ENCODE results near the gene SCAP.
"Not testable (repeated sequence)": the region's sequence is repeated elsewhere in the genome, so short reads cannot be mapped to it uniquely, and the experiment has no call there.

The SCAP gene

DNA sequence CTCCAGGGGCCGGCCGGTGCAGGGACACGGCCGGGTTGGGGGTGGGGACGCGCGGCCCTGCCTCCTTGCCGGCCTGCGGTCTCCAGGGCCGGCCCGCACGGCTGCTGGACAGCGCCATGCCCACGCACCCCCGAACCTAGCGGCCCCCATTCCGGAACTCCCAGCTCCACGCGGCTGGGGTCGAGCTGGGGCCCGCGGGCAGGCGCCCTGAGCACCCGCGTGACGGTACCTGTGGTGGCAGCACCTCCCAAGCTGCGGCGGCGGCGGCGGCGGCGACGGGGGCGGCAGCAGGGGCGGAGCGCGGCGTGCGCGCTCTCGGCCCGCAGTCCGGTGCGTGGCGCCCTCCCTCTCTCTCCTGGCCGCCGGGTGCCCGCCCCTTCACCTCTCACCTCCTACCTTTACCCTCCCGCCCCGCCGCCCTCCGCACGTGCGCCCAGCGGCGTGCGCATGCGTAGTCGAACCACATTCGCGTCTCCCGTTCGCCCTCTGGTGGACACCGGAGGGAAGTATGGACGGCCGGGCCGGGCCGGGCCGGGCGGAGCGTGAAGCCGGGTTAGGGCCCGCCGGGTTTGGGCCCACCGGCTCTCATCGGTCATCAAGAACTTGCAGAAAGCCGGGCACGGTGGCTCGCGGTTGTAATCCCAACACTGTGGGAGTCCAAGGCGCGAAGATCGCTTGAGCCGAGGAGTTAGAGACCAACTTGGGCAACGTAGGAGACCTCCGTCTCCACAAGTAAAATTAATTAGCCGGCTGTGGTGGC is at the start of gene SCAP:
Gene SCAP, minus strand, starts transcription at position 372 of the 760 bp plus-strand sequence. CDS start 32,948 bp downstream, outside the sequence.
- peak; percentile 92 for DNase-seq (ENCODE audit: low spot score)

DNA sequence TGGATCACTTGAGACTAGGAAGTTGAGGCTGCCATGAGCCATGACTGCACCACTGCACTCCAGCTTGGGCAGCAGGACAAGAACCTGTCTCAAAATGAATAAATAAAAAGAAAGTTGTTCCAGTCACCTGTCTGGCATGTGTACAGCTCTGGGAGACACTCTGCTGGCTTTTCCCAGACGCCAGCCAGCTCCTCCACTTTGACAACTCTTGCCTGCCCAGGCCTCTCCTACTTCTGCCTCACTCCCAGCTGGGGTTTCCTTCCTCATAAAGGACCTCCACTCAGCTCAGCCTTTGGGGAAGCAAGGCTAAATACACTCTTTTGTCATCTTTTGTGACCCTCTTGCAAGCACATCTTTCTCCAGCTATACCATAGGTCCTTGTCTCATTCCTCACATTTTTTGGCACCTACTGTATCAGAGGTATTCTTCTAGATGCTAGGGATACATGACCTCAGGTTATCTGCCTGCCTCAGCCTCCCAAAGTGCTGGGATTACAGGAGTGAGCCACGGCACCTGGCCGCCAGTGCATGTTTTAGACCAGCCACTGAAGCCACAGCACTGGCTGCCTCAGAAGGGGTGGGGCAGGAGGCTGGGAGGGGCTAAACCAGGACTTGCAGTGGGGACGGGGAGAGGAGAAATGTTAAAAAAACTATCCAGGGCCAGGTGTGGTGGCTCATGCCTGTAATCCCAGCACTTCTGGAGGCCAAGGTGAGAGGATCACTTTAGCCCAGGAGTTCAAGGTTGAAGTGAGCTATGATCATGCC is 47.8 kb upstream of the SCAP start:
- DNase-seq (ENCODE audit: low spot score): no peak

DNA sequence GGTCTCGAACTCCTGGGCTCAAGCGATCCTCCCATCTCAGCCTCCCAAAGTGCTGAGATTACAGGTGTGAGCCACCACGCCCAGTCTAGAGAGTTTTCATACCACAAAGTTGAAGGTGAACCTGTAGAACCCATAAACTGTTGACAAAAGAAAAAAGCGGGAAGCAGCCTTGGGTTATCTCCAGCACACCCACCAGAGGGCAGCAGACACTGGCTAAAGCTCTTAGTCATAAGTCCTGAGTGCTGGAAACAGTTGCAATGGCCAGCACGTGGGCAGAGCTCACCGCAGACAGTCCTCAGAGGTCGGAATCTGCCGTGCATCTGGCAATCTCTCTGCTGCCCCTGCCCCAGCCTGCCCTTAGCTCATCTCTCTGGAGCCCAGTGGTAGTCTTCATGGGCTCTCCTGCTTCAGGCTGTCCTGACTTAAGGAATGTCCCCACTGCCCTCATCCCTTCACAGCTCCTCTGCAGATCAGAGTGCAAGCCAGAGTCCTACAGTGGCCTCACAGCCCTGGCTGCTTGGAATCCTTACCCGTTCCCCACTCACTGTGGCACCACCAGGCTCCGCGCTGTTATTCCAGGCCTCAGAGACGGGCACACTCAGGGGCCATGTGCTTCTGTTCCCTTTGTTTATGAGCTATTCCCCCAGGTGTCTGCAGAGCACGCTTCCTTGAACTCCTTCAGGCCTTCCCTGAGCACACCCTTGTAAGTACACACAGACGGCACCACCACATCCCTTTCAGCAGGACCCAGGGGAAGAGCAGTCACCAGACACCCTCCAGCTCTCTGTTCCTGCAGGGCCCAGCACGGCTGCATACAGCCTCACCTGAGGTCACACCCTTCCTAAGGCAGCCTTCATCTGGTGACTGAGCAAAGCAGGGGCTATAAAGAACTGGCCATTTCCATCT is 46.6 kb upstream of the SCAP start:
- DNase-seq (ENCODE audit: low spot score): peak; percentile 76

DNA sequence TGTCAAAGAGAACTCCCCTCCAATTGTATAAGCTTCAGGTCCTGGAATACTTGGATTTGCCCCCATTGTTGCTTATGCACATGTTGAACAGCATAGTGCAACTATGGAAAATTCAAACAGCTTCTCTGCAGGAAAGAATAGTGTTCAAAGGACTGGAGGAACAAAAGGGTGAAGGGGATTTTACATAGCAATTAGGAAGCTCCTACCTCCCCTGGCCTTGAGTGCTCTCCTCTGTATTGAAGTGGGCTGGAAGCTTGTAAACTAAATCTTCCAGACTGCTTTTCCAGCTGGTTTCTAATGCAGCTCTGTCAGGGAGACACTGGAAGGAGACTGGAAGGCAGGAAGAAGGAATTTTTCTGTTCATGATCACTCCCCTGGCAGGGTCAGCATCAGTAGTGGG is 45.0 kb upstream of the SCAP start:
- no peak for DNase-seq (ENCODE audit: low spot score)

DNA sequence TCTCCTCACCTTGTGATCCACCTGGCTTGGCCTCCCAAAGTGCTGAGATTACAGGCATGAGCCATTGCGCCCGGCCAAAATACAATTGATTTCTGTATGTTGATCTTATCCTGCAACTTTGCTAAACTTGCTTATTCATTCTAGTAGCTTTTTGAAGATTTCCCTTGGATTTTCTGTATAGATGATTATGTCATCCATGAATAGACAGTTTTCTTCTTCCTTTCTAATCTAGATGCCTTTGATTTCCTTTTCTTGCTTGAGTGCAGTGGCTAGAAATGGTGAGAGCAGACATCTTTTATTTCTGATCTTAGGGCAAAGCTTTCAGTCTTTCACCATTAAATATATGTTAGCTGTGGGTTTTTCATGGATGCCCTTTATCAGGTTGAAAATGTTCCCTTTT is 42.2 kb upstream of the SCAP start:
- DNase-seq (ENCODE audit: low spot score): no peak

DNA sequence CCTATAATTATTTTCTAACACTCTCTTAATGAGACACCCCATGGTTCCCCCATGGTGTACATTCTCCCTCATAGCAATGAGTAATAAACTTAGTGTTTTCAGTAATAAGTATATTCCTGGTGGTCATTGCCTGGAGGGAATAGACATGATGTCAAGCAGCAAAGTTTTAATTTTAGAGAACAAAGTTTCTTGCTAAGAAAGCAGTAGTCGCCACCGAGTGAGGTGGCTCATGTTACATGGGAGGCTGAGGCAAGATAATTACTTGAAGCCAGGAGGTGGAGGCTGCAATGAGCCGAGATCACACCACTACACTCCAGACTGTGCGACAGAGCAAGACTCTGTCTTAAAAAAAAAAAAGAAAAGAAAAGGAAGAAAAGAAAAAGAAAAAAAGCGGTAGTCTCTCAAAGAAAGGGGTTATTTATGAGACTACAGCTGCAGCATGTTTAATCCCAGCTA is 40.2 kb upstream of the SCAP start:
- no peak for DNase-seq (ENCODE audit: low spot score)

DNA sequence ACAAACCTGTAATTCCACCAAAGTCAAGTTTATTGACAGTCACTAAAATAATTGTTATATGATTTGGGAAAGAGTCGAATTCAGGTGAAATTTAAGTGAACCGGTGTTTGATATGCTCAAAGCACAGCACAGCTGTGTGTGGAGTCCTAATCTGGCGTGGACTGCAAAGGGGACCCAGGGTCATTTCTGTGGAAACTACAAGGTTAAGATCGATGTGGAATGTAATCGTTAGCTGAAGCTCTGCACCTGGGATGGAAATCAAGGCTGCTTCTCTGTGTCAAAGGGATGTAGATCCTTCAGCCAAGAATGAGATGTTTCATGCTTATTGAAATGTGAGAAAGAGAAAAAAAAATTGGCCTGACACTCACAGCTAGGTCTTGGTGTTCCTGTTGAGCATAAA is 39.4 kb upstream of the SCAP start:
- no peak for DNase-seq (ENCODE audit: low spot score)

DNA sequence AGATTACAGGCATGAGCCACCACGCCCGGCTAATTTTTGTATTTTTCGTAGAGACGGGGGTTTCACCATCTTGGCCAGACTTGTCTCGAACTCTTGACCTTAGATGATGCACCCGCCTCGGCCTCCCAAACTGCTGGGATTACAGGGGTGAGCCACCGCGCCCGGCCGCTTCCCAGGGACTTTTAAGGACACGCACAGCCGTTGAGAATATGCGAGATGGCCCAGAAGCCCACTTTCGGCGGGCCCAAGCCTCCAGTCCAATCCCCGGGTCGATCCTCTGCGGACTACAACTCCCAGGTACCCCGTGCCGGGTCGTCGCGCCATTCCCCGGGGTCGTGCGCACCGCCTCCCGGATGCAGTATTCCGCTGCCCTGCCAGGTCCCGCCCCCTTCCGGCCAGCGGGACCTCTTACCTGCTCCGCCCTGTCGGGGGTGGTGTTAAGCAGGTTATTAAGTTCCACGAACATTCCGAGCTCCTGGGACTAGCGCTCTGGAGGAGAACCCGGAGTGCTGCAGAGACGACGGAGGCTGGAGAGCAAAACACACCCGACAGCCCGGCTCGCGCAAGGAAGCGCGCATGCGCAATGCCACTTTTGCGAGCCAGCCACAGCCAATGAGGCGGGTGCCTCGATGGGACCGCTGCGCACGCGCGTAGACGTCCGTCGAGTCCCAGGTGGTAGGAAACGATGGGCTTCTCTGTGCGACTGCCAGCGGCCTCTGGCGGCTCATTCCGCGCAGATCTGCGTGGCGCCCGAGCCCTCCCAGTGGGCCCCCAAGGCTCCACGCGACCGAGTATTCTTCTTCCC is 37.6 kb upstream of the SCAP start, which contains the start of gene ELP6:
Gene ELP6, minus strand, starts transcription at position 588 of the 805 bp plus-strand sequence. Its CDS starts 122 bp downstream, at position 466.
- peak; percentile 86 for DNase-seq (ENCODE audit: low spot score)

DNA sequence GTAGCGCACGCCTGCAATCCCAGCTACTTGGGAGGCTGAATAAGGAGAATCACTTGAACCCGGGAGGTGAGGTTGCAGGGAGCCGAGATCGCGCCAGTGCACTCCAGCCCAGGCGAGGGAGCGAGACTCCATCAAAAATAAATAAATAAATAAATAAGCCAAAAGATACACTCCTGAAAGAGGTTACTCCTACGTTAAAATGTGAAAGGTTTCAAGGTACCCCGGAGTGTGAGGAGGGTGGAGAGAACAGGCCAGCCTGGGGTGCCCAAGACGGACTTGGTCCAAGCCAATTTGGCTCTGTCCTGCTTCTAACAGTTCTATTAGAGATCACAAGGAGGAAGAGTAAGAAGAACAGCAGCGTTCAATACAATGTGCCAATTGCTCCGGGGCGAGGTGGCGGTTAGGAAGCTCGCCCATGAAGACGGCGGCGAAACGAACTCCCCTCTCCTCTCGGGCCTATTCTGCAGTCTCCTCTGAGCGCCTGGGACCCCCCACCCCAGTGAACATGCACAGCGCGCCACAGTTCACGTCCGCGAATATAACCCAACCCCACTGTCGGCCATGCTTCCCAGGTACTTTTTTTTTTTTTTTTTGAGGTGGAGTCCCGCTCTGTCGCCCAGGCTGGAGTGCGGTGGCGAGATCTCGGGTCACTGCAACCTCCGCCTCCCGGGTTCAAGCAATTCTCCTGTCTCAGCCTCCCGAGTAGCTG is 36.8 kb upstream of the SCAP start:
- DNase-seq (ENCODE audit: low spot score): peak; percentile 12

DNA sequence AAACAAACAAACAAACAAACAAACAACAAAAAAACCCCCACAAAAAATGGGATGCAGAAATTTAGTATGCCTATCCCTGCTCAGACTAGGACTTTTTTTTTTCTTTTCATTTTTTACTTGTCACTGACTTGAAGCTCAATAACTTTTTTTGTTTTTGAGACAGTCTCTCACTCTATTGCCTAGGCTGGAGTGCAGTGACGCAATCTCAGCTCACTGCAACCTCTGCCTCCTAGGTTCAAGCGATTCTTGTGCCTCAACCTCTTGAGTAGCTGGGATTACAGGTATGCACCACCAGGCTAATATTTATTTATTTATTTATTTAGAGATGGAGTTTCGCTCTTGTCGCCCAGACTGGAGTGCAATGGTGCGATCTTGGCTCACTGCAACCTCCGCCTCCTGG is 29.5 kb upstream of the SCAP start:
- DNase-seq (ENCODE audit: low spot score): not testable (repeated sequence)

DNA sequence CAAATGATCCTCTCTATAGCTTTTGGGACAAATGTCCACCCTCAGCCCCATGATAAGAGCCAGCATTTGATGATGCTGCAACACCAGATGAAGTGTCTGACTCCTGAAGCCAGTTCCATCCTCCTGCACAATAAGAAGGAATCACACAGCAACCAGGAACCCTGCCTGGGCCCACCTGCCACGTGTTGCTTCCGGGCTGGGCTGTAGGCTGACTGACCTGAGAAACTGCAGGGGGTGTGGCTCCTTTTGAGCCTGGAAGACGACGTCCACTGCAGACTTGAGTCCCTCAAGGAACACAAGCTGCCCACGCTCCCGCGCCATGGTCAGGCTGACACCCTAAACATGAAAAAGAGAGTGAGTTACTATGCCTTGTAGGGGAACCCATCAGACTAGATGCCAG is 28.4 kb upstream of the SCAP start:
- DNase-seq (ENCODE audit: low spot score): no peak

DNA sequence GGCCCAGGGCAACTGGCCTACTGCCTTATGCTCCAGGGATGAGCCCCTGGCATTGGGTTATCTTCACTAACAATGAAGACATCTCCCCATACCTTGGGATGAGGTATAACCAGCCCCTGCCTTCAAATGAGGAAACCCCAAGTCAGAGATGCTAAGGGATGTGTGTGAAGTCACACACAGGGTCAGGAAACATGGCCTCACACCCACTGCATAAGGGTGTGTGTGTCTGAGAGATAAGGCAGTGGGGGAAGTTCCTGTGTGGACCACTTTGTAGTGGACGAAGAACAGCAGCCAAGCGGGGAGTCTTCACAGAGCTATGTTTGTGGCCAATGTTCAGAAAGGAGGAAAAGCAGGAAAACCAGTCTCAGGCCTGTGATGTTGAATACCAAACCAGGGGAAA is 27.3 kb upstream of the SCAP start:
- no peak for DNase-seq (ENCODE audit: low spot score)

DNA sequence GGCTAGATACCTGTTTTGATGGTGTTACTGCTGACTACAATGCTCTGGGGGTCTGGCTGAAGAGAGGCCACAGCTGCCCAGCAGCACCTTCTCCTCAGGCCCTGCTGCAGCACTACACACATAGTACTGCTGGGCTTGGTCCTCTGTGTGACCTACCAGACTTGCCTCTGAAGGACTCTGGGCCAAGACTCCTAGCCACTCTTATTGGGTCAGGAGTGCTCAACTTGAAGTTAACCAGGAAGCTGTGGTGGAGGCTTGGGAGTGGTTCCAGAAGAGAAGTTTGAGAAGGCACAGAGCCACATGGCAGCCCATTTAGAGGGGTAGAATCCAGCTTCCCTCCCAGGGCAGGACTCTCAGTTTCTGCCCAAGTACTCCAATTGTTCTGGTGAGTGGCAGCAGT is 21.2 kb upstream of the SCAP start:
- no peak for DNase-seq (ENCODE audit: low spot score)

DNA sequence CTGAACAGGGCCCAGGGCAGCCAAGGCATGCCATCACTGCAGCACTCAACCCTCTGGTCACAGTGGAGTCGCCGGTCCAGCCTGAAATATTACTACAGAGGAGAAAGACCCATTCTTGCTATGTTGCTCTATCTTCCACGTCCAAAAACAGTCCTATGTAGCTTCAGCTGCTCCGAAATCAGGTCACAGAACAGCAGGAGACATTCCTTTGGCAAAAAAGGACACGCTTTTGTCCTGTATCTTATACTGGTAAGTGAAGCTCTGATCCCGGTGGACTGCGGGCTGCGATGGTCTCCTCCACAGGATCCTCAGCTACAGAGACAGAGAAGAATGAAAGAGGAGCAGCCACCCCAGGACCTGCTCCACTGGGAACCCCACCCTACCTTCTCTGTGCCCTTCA is 20.1 kb upstream of the SCAP start:
- no peak for DNase-seq (ENCODE audit: low spot score)

DNA sequence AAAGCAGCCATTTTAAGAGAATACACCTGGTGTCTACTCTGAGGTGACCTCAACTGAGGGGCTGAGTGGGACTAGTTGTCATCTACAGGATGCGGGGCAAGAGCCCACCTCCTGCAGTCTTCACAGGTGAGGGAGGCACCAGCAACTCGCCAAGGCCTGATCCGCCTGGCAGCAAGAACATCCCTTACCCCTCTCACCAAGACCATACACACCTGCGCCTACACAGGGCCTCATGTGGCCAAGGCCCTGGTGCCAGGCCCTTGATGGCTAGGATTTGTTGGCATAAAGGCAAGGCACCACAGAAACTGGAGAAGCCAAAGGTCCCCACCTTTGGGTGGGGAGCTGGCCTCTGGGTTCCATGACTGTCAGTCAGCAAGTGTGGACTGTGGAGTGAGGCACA is 19.4 kb upstream of the SCAP start:
- no peak for DNase-seq (ENCODE audit: low spot score)

DNA sequence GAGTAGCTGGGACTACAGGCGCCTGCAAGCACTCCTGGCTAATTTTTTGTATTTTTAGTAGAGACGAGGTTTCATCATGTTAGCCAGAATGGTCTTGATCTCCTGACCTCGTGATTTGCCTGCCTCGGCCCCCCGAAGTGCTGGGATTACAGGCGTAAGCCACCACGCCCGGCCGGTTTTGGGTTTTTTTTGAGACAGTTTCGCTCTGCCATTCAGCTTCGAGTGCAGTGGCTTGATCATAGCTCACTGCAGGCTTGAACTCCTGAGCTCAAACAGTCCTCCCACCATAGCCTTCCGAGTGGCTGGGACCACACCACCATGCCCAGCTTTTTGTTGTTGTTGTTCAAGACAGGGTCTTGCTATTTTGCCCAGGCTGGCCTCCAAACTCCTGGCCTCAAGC is 16.0 kb upstream of the SCAP start:
- DNase-seq (ENCODE audit: low spot score): no peak

DNA sequence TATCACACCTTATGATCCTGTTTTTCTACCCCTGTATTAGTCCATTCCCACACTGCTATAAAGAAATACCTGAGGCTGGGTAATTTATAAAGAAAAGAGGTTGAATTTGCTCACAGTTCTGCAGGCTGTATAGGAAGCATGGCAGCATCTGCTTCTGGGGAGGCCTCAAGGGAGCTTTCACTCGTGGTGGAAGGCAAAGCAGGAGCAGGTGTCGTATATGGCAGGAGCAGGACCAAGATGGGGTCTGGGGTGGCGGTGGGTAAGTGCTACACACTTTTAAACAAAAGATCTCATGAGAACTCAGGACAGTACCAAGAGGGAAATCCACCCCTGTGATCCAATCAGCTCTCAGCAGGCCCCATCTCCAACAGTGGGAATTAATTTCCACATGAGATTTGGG is 15.4 kb upstream of the SCAP start:
- no peak for DNase-seq (ENCODE audit: low spot score)

DNA sequence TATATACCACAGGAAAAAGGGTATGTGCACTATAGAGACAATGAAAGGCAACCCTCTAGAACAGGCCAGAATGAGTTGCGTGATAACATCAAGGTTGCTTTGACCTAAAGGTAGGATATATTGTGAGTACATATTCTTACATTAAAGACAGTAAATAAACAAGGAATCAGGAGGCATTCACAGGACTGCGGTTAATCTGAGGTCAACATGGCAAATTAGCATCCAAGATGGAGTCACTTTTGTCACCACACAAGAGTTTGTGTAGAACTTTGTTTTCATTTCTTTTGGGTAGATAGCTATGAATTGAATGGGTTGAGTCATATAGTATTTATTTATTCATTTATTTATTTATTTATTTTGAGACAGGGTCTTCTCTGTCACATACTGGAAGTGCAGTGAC is 11.5 kb upstream of the SCAP start:
- DNase-seq (ENCODE audit: low spot score): no peak

DNA sequence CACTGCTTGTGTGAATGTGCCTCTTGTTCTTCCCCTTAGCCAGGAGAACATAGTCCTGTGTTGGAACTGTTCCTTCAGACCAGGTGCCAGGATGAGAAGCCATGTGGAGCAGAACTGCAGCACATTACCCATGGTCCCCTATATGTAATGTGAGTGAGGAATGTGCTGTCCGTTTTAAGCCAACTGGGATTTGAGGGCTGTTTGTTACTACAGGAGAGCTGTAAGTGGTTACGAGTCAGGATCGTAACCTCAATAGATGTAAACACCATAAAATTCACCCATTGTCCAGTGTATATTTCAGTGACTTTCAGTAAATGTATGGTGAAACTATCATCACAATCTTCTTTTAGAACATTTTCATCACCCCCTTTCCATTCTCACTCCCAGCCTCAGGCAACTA is 10.1 kb upstream of the SCAP start:
- DNase-seq (ENCODE audit: low spot score): no peak

DNA sequence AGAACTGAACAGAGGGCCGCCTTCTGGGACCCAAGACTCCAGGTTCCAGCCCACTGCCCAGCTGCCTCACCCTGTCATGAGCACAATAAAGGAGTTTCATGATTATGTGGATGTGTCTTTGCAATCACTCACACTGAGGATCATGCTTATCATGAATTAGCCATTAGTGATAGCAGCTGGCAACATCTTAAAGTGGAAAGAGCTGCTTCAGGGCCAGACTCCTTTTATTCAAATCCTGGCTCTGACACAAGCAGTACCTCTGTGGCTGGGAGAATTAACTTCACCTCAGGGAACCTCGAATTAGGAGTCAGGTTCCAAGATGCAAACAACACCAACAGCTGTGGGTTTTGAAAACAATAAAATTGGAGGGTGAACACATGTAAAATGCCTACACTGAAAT is 6.6 kb upstream of the SCAP start:
- DNase-seq (ENCODE audit: low spot score): no peak

DNA sequence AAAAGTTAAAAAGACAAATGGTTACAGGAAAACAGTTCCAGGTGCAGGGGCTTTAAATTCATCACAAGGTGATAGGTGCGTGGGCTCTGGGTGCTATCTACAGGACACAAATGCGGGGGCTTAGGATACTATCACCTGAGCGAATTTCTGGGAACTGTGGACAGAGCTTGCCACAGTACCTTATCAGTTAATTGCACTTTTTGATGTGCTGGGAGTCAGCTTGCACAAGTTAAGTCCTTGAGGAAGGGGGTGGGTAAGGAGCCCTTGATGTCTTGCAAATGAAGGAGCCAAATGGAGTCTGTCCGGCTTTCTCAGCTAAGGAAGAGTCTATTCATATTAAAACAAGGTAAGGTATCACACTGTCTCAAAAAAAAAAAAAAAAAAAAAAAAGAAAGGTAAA is 6.0 kb upstream of the SCAP start:
- not testable (repeated sequence) for DNase-seq (ENCODE audit: low spot score)

All from HuH-7 (cell line).